Motor neuron (in vitro differentiated cells): ENCODE data around the gene POLA1. TPM values are rescaled to one million over a fixed set of nuclear protein-coding genes. Genes with fewer than 3 reads are reported as not detected.
A peak's percentile ranks its signal among the peaks of the same experiment; 100 is the strongest.

ENCODE experiments used
- ATAC-seq, 8 experiments: fragments of 200-7000 bp; cut with Tn5 transposase; replicated peaks in 6 of 8; 2 replicates each; pipeline ENCODE4 v1.8.0; 2021; ENCODE audit warnings: mild to moderate bottlenecking in 8 of 8, moderate library complexity in 8 of 8
- H3K27ac ChIP-seq, 2 donors: fragments of 250-450 bp; sonication (Bioruptor Pico); 2 replicates each; pipeline ENCODE4 v1.9.0; 2021; ENCODE audit warnings: antibody characterized with exemption in 2 of 2, mild to moderate bottlenecking in 2 of 2, moderate library complexity in 1 of 2
- H3K4me1 ChIP-seq, 2 donors: fragments of 250-450 bp; sonication (Bioruptor Pico); replicated peaks in 1 of 2; 2 replicates each; pipeline ENCODE4 v1.6.1; 2021; ENCODE audit warnings: antibody characterized with exemption in 2 of 2, mild to moderate bottlenecking in 2 of 2, moderate library complexity in 1 of 2
- H3K4me3 ChIP-seq, 5 donors: fragments of 250-450 bp; sonication (Bioruptor Pico); 2 replicates each; pipeline ENCODE4 v1.9.0; 2021; ENCODE audit warnings: antibody characterized with exemption in 5 of 5, mild to moderate bottlenecking in 5 of 5, moderate library complexity in 4 of 5
- WGBS, 10 experiments: fragments of 450-650 bp; shearing (Covaris generic); methylation state at CpG; one replicate each; pipeline ENCODE4 v1.0.0; 2022; 5-methylcytosine and 5-hydroxymethylcytosine counted together
- in situ Hi-C, 9 experiments: fragments of 400-800 bp; cut with MboI; loops; one replicate each; pipeline ENCODE4 v1.15.0; 2021; ENCODE audit warnings: low sequenced_read_pairs in 9 of 9, low pct_unique_long_range_greater_than_20kb in 2 of 9; ENCODE audit not compliant: unreplicated experiment in 9 of 9
- total RNA-seq, 8 experiments: library from RNA; unstranded; fragments of 300-600 nt; gene quantifications; 2 replicates each; pipeline versions ENCODE4 v1.2.3 to v1.2.4, GENCODE V29; 2022

Gene POLA1
- total RNA-seq, 8 experiments from 2014 or later = 7.8 to 23.6 (median 12.1) TPM

- in situ Hi-C loops = loop anchor here in 2 of 9 experiments (25.0 kb wide), 2 partner anchors 176 to 251 kb away; no protein-coding TSS in a partner anchor
- WGBS, 10 experiments = 0% methylated on average over 4 of the region's 105 CpGs; no CpG with 5 or more reads in 9 of the 10 experiments
- Histone ChIP-seq H3K27ac (no peak overlapping the region), H3K4me3 (peak overlapping the region in 4 of 5 donors; percentile 15 to 22 (median 20)), H3K4me1 (peaks cover 0 to 5% of the 10 kb centered on the region in 2 donors)
- ATAC-seq = peak; percentile 4 to 55 (median 40)
Observed at GRCh38 chrX:25012793-25013631, 319.3 kb downstream of the POLA1 start.

DNA sequence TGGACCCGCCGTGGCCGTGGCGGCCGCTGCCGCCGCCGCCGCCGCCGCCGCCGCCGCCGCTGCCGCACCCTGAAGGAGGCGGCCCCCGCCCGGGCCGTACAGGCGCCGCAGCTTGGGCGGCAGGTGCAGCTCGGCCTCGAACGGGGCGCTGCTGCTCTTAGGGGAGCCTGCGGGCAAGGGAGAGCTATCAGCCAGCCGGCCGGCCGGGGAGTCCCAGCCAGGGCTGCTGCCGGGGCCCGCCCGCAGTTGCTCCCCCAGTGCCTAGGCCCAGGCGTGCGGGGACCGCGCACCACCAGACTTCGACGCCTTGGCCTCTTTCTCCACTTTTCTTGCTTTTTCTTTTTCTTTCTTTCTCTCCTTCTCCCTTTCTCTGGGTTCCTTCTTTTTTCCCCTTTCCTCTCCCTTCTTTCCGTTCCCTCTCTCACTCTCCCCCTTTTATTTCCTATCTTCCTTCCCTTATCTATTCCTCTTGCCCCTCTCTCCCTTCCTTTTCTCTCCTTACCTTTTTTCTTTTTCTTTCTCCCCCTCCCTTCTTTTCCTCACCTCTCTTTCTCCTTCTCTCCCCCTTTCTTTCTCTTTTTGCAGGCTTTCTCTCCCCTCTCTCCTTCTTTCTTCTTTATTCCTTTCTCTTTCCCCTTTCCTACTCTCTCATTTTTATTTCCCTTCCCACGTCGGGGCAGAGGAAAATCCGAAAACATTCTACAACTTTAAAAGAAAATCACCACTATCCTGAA, 320.1 kb downstream of the POLA1 start:
- in situ Hi-C loops = loop anchor here in 2 of 9 experiments (25.0 kb wide), 2 partner anchors 176 to 251 kb away; no protein-coding TSS in a partner anchor
- 6 to 37% (median 14%) methylated on average over 1 to 16 of the region's 44 CpGs; no CpG with 5 or more reads in 3 of the 10 experiments for WGBS, 10 experiments
- peak overlapping the region in 4 of 5 donors; percentile 10 to 22 (median 18) for H3K4me3 ChIP-seq

DNA sequence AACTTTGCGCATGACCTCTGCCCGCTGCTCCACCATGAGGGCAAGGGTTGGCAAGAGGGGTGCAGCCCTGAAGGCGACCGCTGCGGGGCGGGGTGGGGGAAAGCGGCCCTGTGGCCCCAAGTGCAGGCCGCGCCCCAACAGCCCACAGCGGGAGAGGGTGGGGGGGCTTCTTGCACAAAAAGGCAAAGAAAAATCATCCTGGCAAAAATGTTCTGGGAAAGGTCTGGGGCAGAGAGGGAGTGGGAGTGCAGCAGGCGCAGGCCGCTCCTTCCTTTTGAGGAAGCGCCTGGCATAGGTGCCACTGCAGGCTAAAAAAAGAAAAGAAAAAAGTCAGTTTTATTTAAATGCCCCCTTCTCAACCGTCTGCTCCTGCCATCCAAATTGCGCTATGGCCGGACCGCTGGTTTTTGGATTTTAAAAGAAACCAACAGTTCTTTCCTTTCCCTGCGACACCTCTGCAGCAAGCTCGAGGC, 320.7 kb downstream of the POLA1 start:
- H3K4me1 ChIP-seq = peaks cover 0 to 5% of the 10 kb centered on the region in 2 donors
- 19 to 50% (median 24%) methylated on average over 1 to 8 of the region's 19 CpGs; no CpG with 5 or more reads in 3 of the 10 experiments for WGBS, 10 experiments
- in situ Hi-C loops = loop anchor here in 2 of 9 experiments (25.0 kb wide), 2 partner anchors 177 to 252 kb away; no protein-coding TSS in a partner anchor
- ATAC-seq = no peak
- H3K27ac ChIP-seq = no peak overlapping the region
- H3K4me3 ChIP-seq = peak overlapping the region in 1 of 5 donors; percentile 11

More for the DNA sequence above, 320.1 kb downstream of the POLA1 start:
- Histone ChIP-seq H3K27ac (no peak overlapping the region), H3K4me1 (peaks cover 0 to 5% of the 10 kb centered on the region in 2 donors)
- ATAC-seq = peak in 5 of 8 experiments; percentile 2 to 18 (median 8)

GRCh38 chrX:25015486-25016360, 322.0 kb downstream of the POLA1 start, which contains the start of gene ARX:
ARX (minus strand) TSS chrX:25015965; CDS start chrX:25015737, 228 bp downstream.
- ATAC-seq = peak; percentile 49 to 96 (median 92)
- Histone ChIP-seq H3K4me1 (peaks cover 0 to 5% of the 10 kb centered on the region in 2 donors), H3K27ac (no peak within 1 kb of the TSS), H3K4me3 (peak within 1 kb of the TSS in 4 of 5 donors; percentile 13 to 30 (median 20))
- in situ Hi-C loops = loop anchor here in 2 of 9 experiments (25.0 kb wide), 2 partner anchors 178 to 253 kb away; no protein-coding TSS in a partner anchor
- 11 to 27% methylated on average over 8 of the region's 58 CpGs; no CpG with 5 or more reads in 8 of the 10 experiments for WGBS, 10 experiments

GRCh38 chrX:25016361-25016671, 322.6 kb downstream of the POLA1 start:
- in situ Hi-C loops = loop anchor here in 2 of 9 experiments (25.0 kb wide), 2 partner anchors 179 to 254 kb away; no protein-coding TSS in a partner anchor
- no peak for ATAC-seq
- H3K4me3 ChIP-seq = no peak overlapping the region
- no peak overlapping the region for H3K27ac ChIP-seq
- peaks cover 0 to 5% of the 10 kb centered on the region in 2 donors for H3K4me1 ChIP-seq
- 5% methylated on average over 4 of the region's 20 CpGs; no CpG with 5 or more reads in 9 of the 10 experiments for WGBS, 10 experiments

GRCh38 chrX:25016938-25017598, 323.4 kb downstream of the POLA1 start:
- Histone ChIP-seq H3K27ac (no peak overlapping the region), H3K4me1 (peaks cover 0 to 5% of the 10 kb centered on the region in 2 donors), H3K4me3 (peak overlapping the region in 2 of 5 donors; percentile 15 to 22)
- peak in 1 of 8 experiments; percentile 4 for ATAC-seq
- in situ Hi-C loops = loop anchor here in 2 of 9 experiments (25.0 kb wide), 2 partner anchors 180 to 255 kb away; no protein-coding TSS in a partner anchor
- 0 to 4% (median 0%) methylated on average over 1 to 10 of the region's 17 CpGs; no CpG with 5 or more reads in 7 of the 10 experiments for WGBS, 10 experiments

DNA sequence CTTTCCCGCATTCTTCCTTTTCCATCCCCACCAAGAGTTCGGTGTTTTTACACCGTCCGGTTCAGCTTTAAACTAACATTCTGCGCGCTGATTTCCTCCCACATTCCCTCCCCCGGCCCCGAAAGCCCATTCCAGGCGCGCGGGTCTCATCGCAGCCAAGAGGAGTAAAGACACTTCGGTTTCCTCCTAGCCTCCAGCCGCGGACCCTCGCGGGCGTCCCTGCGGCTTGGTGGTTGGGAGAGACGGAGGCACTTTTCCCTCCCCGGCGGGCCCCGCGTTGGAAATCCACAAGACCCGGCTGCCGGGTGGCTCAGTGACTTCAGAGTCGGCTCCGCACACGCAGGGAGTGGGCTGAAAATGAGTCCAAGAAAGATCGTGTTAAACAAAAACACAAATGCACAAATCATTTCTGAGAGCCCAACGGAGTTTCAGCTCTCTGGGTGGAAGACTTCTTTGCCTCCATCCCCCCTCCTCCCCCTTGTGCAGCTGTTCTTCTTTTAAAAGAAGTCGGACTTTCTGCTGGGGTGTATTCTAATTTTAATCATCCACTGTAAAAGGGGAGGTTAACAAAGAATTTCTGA, 324.0 kb downstream of the POLA1 start:
- Histone ChIP-seq H3K27ac (no peak overlapping the region), H3K4me1 (peaks cover 0 to 5% of the 10 kb centered on the region in 2 donors), H3K4me3 (peak overlapping the region in 2 of 5 donors; percentile 15 to 22)
- in situ Hi-C loops = loop anchor here in 2 of 9 experiments (25.0 kb wide), 2 partner anchors 180 to 255 kb away; no protein-coding TSS in a partner anchor
- 0 to 25% (median 0%) methylated on average over 2 to 22 of the region's 32 CpGs; no CpG with 5 or more reads in 6 of the 10 experiments for WGBS, 10 experiments
- ATAC-seq = no peak

DNA sequence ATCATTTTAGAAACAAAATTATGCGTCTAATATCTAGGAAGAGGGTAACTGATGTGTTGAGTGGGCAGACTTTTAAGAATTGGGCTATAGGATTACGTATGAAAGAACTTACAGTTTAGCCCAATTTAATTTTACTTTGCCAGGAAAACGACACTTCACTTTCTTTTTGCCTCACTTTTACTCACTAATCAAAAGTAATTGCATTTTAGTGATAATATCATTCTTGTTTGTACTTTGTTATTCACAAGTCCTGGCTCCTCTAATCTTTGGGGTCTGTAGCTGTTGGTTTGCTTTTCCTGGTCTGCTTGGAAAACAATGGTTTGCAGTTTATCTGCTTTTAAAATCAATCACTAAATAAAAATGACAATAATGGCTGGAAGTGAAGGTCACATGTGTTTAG, 325.0 kb downstream of the POLA1 start:
- no peak for ATAC-seq
- no peak overlapping the region for H3K27ac ChIP-seq
- in situ Hi-C loops = loop anchor here in 2 of 9 experiments (25.0 kb wide), 2 partner anchors 181 to 256 kb away; no protein-coding TSS in a partner anchor
- 0 to 100% (median 33%) methylated on average over 1 to 3 of the region's 3 CpGs; no CpG with 5 or more reads in 4 of the 10 experiments for WGBS, 10 experiments
- H3K4me1 ChIP-seq = peaks cover 0 to 5% of the 10 kb centered on the region in 2 donors
- no peak overlapping the region for H3K4me3 ChIP-seq

DNA sequence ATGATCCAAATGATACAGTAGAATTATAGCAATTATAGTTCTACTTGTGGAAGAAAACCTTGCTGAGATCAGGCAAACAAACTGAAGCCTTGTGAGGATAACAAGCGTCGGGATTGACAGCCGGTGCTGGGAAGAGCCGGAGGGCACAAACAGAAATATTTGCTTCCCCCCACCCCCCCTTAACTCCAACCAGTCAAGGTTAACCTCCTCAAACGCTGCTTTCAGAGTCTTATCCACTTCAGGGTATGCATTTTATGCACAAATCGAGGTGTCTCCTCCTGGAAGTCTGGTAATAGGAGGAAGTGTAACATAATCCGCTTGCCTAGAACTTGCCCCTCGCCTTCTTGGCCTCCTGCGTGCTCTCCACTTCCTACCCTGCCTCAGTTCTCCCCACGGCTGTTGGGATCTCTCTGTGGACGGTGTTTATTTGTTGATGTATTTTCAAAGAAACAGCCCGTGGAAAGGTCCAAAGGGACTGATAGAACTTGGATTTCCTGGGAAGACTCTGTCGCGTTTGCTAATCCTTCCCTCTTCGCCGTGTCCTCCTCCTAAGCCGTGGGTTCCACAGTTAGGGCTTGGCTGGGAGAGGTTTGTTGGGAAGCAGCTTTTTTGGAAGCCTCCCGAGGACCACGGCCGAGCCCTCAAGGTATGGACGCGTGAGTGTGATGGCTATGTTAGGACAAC, 326.1 kb downstream of the POLA1 start:
- peak in 2 of 8 experiments; percentile 13 to 38 for ATAC-seq
- H3K4me3 ChIP-seq = no peak overlapping the region
- H3K4me1 ChIP-seq = peaks cover 0 to 5% of the 10 kb centered on the region in 2 donors
- 0 to 20% (median 14%) methylated on average over 2 to 6 of the region's 22 CpGs; no CpG with 5 or more reads in 6 of the 10 experiments for WGBS, 10 experiments
- in situ Hi-C loops = loop anchor here in 2 of 9 experiments (25.0 kb wide), 2 partner anchors 183 to 258 kb away; no protein-coding TSS in a partner anchor
- H3K27ac ChIP-seq = no peak overlapping the region

- in situ Hi-C loops = loop anchor here in 2 of 9 experiments (25.0 kb wide), 2 partner anchors 183 to 258 kb away; no protein-coding TSS in a partner anchor
- peak in 5 of 8 experiments; percentile 21 to 50 (median 40) for ATAC-seq
- Histone ChIP-seq H3K4me1 (peaks cover 0 to 2% of the 10 kb centered on the region in 2 donors), H3K4me3 (peak overlapping the region in 1 of 5 donors; percentile 23), H3K27ac (no peak overlapping the region)
- WGBS, 10 experiments = 0 to 5% methylated on average over 4 to 7 of the region's 27 CpGs; no CpG with 5 or more reads in 8 of the 10 experiments
Observed at GRCh38 chrX:25020391-25020904, 326.7 kb downstream of the POLA1 start.
